Measurements from ENCODE around the gene GDI2.
A peak's percentile ranks its signal among the peaks of the same experiment; 100 is the strongest.
"Not testable (repeated sequence)": the region's sequence is repeated elsewhere in the genome, so short reads cannot be mapped to it uniquely, and the experiment has no call there.

The GDI2 gene

GRCh38 chr10:5782174-5782573 is 31.1 kb downstream of the GDI2 start:
- no peak for DNase-seq (ENCODE audit: low read depth)

GRCh38 chr10:5779730-5780129 is 33.5 kb downstream of the GDI2 start:
- no peak for DNase-seq (ENCODE audit: low read depth)

GRCh38 chr10:5777758-5778157 is 35.5 kb downstream of the GDI2 start:
- not testable (repeated sequence) for DNase-seq (ENCODE audit: low read depth)

DNA sequence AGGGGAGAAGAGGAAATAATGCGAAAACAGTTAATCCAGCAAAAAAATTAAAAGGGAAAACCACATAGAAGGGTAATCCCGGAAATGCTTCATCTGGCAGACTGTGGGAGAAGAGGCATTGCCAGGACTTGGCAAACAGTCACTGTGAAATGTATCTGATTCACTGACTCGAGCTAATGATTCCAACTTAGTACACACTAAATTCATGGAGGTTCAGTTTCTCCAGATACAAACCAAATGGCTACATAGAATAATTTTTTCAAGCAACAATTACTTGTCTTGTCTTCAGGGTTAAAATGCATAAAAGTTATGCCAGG is 36.4 kb downstream of the GDI2 start:
- DNase-seq (ENCODE audit: low read depth) = no peak

- no peak for DNase-seq (ENCODE audit: low read depth)
These were observed 36.9 kb downstream of the GDI2 start for GRCh38 chr10:5776136-5776880.

- peak; percentile 58 for DNase-seq (ENCODE audit: low read depth)
These were observed 37.5 kb downstream of the GDI2 start for GRCh38 chr10:5775685-5776084.

GRCh38 chr10:5774987-5775620 is 38.1 kb downstream of the GDI2 start:
- no peak for DNase-seq (ENCODE audit: low read depth)

DNA sequence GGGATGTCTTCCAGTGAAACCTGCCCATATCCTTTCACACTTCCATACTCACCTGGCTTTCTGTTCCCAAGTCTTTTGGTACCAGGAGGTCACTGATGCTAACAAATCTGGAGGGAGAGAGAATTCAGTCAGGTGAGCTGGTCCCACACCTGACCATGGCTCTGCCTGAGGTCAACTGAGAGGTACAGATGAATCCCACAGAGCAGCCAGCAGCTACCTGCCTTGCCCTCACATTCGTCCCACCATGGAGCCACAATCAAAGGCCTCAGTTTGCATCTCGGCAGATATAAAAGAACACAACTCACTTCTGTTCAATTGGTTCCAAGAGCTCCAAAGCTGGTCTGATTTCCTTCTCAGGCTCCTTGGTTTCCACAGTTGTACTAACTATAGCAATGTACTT is 47.0 kb downstream of the GDI2 start:
- no peak for DNase-seq (ENCODE audit: low read depth)

GRCh38 chr10:5765617-5766016 is 47.6 kb downstream of the GDI2 start:
- no peak for DNase-seq (ENCODE audit: low read depth)

DNA sequence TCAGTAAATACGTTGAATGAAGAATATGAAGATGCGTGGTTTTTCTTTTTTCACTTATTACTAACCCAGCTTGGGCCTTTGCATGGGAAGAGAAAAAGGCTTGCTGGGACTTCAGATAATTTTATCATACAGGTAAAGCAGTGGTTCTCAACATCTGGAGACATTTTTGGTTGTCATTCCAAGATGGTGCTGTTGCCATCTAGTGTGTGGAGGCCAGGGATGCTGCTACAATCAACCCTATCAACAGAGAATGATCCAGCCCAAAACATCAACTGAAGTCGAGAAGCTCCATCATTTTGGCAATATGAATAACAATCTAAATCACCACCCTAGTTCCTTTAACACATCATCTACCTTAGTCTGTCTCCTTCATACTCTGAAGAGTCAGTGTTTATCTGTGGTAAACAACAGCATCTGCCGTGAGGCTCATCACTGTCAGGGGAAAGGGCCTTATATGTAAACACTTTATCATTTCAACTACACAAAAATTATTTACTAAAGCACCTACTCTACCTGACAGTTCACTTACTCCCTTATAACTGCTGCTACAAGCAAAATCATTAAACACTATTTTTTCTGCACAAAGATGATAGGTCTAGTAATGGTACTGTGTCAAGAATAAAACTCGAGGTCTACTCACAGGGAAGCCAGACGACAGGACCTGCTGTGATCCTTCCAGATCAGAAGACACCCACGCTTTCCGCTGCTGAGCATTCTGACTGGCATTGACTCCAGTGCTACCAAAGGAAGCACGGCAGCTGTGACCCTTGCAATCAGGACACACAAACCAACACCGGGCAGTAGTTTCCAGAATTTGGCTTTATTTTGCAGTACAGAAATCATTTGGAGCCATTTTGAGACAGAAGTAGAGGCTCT is 48.6 kb downstream of the GDI2 start:
- no peak for DNase-seq (ENCODE audit: low read depth)

DNA sequence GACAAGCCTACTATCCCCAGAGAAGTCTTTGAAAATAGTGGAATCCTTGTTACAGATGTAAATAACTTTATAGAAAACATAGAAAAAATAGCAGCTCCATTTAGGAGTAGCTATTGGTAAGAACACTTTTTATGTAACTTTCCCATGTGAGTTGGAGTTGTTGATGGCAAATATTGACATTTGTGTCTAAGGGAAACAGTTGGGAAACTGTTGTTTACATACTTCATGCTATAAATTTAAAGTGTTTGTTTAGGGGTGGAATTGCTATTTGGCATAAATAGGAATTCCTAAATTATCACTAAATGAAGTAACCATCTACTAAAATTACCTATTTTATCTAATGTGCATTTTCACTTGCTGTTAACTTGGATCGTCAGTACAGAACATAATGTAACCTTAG is 50.7 kb downstream of the GDI2 start:
- DNase-seq (ENCODE audit: low read depth) = no peak

DNA sequence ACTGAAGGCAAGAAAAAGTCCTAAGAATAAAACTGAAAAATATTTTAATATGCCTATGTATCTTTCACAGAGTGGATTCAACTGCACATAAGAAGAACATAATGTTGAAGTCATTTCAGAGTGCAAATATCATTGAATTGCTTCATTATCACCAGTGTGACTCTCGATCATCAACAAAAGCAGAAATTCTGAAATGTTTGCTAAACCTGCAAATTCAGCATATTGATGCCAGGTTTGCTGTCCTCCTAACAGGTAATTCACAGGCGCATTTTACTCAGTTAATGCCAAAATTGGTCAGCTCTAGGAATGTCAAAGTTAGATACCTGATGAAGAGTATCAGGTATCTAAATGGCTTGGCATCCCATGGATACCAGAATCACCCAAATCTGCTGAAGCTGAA is 52.0 kb downstream of the GDI2 start:
- no peak for DNase-seq (ENCODE audit: low read depth)

DNA sequence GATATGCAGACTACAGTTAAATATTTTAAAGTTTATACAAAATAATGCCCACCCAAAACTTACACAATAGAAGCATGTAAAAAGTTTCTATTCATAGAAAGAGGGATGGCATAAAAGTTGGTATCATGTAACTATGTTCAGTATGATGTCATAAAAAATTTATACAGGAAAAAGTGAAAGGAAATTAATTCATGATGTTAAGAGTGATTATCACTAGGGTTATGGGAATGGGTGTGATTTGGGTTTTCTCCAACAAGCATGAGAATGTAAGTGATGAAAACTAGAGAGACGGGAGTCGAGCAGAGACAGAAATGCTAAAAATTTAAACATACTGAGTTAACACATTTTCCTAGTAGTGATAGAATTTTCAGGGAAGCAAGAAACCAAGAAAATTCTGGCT is 52.7 kb downstream of the GDI2 start:
- DNase-seq (ENCODE audit: low read depth) = no peak

- DNase-seq (ENCODE audit: low read depth) = no peak
These were observed 54.3 kb downstream of the GDI2 start for GRCh38 chr10:5758927-5759326.

DNA sequence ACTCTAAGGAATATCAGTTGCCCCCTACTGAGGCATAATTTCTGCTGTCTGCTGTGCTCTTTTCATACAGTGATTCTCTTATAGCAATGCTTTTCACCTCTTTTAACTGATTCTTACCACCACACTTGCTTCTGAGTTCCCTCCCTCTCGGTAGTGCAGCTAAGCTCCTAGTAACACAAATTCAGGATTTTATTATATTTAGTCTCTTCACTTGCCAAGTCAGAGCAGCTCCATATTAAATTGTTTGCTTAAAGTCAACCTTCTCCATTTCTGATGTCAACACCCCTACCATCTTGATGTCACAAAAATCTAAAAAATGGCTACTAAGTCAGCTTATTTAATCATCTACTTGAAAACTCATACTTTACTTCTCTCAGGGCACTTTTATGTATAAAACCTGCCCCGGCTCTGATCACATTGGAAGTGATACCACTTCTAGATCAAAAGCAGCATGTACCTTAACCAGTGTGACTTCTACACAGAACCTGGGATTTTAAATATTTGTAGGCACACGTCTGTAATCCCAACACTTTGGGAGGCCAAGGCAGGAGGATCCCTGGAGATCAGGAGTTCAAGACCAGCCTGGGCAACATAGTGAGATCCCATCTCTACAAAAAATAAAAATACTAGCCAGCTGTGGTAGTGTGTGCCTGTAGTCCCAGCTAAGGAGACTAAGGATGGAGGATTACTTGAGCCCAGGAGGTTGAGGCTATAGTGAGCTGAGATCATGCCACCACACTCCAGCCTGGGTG is 55.3 kb downstream of the GDI2 start:
- DNase-seq (ENCODE audit: low read depth) = no peak

- no peak for DNase-seq (ENCODE audit: low read depth)
These were observed 60.8 kb downstream of the GDI2 start for GRCh38 chr10:5752301-5752871.

DNA sequence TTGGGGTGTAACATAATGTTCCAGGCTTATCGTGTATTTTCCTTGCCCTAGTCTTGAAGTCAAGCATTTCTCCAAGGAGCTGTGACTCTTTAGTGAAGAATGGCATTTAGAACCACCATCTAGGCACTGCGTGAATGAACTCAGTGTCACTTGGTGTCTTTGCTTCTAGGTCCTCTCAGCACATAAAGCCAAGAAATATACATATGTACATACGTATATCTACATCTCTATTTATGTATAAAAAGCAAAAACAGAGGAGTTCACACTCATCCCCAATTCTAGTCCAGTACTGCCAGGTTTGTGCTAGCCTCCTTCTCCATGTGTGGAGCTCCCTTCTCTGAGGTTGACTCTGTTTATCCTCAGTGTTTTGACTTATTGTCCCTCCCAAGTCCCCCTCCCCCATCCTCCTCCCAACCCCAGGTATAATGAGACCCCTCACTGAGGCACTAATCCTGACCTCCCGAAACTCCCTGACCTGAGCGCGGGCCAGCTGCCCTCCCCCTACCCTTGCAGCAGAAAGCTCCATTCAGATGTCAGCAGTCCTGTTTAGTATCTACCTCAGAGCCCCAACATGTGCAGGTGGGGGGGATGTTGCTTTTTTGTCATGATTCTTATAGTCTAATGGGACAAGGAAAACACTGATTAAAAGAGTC is 61.5 kb downstream of the GDI2 start:
- no peak for DNase-seq (ENCODE audit: low read depth)

DNA sequence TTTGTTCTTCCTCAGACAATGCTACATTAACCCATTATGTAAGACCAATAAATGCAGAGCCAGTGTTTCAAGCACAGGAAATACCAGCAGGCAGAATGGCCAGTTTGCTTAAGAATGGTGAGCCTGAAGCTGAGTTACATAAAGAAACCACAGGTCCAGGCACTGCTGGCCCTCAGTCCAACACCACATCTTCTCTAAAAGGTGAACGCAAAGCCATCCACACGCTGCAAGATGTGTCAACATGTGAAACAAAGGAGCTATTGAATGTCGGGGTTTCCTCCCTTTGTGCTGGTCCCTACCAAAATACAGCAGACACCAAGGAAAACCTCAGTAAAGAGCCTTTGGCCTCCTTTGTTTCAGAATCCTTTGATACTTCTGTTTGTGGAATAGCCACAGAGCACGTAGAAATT is 64.8 kb downstream of the GDI2 start:
- DNase-seq (ENCODE audit: low read depth) = no peak

DNA sequence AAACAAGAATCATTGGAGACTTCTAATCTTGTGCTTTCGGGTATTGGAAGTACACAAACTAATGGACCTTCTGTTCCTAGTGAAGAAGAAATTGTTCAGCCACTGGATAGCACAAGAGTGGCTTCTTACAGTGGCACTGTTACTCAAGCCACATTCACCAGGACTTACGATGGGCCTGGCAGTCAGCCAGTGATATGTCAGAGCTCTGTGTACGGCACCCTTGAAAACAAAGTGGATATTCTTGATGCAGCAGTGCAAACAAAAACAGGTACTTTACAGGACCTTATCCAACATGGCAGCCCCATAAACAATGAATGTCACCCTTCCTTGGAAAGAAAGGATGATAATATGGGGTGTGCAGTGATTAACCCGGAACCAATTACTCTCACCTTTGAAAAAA is 67.0 kb downstream of the GDI2 start:
- no peak for DNase-seq (ENCODE audit: low read depth)

DNA sequence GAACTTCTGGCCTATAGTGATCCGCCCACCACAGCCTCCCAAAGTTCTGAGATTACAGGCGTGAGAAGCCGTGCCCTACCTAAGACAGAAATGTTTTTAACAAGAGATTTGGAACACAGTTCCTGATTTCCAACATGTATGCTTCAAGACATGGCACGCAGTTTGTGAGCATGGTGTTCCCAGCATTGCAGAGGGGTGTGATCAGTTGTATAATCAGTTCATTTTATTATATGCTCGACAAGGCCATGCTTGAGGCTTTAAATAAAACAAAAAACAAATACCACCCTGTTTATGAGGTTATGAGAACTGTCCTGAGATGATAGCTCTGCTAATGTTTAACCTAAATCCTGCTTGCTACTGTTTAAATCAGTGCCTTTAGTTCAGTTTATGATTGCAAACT is 68.4 kb downstream of the GDI2 start:
- no peak for DNase-seq (ENCODE audit: low read depth)

DNA sequence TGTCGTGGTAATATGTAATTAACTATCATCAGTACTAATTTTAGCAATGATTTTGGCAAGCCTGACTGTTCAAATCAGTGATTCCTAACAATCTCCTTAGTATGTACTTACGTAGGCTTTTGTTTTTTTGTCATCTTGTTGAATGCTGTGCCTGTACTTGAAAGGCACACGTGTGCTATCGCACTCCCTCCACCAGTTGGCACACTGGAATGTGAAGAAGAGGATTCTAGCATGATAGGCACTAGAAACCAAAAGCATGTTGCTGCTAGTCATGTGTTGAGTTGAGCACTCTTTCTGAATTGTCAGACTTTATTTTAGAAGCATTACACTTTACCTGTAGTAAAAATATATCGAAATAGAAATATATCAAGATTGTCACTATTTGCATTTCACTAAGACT is 69.5 kb downstream of the GDI2 start:
- no peak for DNase-seq (ENCODE audit: low read depth)

- DNase-seq (ENCODE audit: low read depth) = no peak
These were observed 71.1 kb downstream of the GDI2 start for GRCh38 chr10:5742116-5742515.
